Osteoblast (primary cell): Measurements from ENCODE around the gene ME3. TPM values are rescaled to one million over a fixed set of nuclear protein-coding genes. Genes with fewer than 3 reads are reported as not detected.

ENCODE experiments used
- DNase-seq: peaks from one replicate; pipeline ENCODE4 v3.0.0; 2011; ENCODE audit warnings: low spot score, mixed read lengths; ENCODE audit not compliant: insufficient read length; ENCODE audit errors: missing footprints
- H2AFZ ChIP-seq: 2 replicates; pipeline ENCODE4 v1.6.0; 2011; ENCODE audit warnings: mild to moderate bottlenecking, low read length
- H3K27ac ChIP-seq: 2 replicates; pipeline ENCODE4 v1.5.1; 2011; ENCODE audit warnings: mild to moderate bottlenecking, low read depth, low read length, moderate library complexity
- H3K27me3 ChIP-seq: 2 replicates; pipeline ENCODE4 v1.6.0; 2012; ENCODE audit warnings: mild to moderate bottlenecking, control low read depth, inconsistent platforms, low read length, moderate library complexity; ENCODE audit not compliant: insufficient read depth
- H3K36me3 ChIP-seq: 2 replicates; pipeline ENCODE4 v1.5.1; 2011; ENCODE audit warnings: mild to moderate bottlenecking, low read length, control low read depth, moderate library complexity; ENCODE audit not compliant: insufficient read depth
- H3K4me1 ChIP-seq: 2 replicates; pipeline ENCODE4 v1.5.1; 2011; ENCODE audit warnings: mild to moderate bottlenecking, low read length, control low read depth, moderate library complexity; ENCODE audit not compliant: insufficient read depth
- H3K4me2 ChIP-seq: 2 replicates; pipeline ENCODE4 v1.6.0; 2011; ENCODE audit warnings: mild to moderate bottlenecking, low read length; ENCODE audit not compliant: insufficient read depth
- H3K4me3 ChIP-seq: fragments of 200-600 bp; sonication (generic); 3 replicates; pipeline ENCODE4 v1.5.1; 2012; ENCODE audit warnings: mild to moderate bottlenecking, low read length, inconsistent platforms; ENCODE audit not compliant: insufficient read depth
- H3K79me2 ChIP-seq: 2 replicates; pipeline ENCODE4 v1.6.0; 2012; ENCODE audit warnings: mild to moderate bottlenecking, low read length, control low read depth, inconsistent platforms; ENCODE audit not compliant: insufficient read depth
- H3K9me3 ChIP-seq: 2 replicates; pipeline ENCODE4 v1.5.1; 2011; ENCODE audit warnings: low read depth, low read length, control low read depth
- H4K20me1 ChIP-seq: 2 replicates; pipeline ENCODE4 v1.6.0; 2012; ENCODE audit warnings: mild to moderate bottlenecking, low read length, control low read depth; ENCODE audit not compliant: insufficient read depth
- CTCF ChIP-seq: IDR thresholded peaks from 2 replicates; pipeline ENCODE4 v1.5.1; 2011; ENCODE audit warnings: mild to moderate bottlenecking, low read depth, low read length, moderate library complexity; ENCODE audit errors: extremely low read depth
- total RNA-seq: library from RNA; depleted of rRNA; stranded (reverse); fragments of >200 nt; gene quantifications from 2 replicates; pipeline ENCODE4 v1.2.3, GENCODE V29; 2012

The ME3 gene
- total RNA-seq, 1 donor: 70.9 TPM

GRCh38 chr11:86513138-86513537 lies 159.3 kb downstream of the ME3 start:
- no peak overlapping the region for H2AFZ ChIP-seq
- H3K79me2 ChIP-seq: no peaks in the 10 kb centered on the region
- H3K36me3 ChIP-seq: no peaks in the 10 kb centered on the region
- no peak for TF ChIP-seq CTCF
- no peaks in the 10 kb centered on the region for H3K27me3 ChIP-seq
- no peak overlapping the region for H3K27ac ChIP-seq
- H3K9me3 ChIP-seq: no peaks in the 10 kb centered on the region
- no peak for DNase-seq
- no peak overlapping the region for H3K4me2 ChIP-seq
- no peak overlapping the region for H3K4me3 ChIP-seq
- peaks cover 51% of the 10 kb centered on the region for H3K4me1 ChIP-seq
- H4K20me1 ChIP-seq: no peaks in the 10 kb centered on the region

GRCh38 chr11:86511086-86511551 lies 161.3 kb downstream of the ME3 start:
- peak overlapping the region; percentile 15 for H3K4me2 ChIP-seq
- H3K4me1 ChIP-seq: peaks cover 44% of the 10 kb centered on the region
- H3K27ac ChIP-seq: peak overlapping the region; percentile 43
- no peaks in the 10 kb centered on the region for H3K36me3 ChIP-seq
- H4K20me1 ChIP-seq: no peaks in the 10 kb centered on the region
- H3K27me3 ChIP-seq: no peaks in the 10 kb centered on the region
- H3K79me2 ChIP-seq: no peaks in the 10 kb centered on the region
- no peak overlapping the region for H3K4me3 ChIP-seq
- peak overlapping the region; percentile 1 for H2AFZ ChIP-seq
- DNase-seq: no peak
- TF ChIP-seq CTCF: no peak
- H3K9me3 ChIP-seq: no peaks in the 10 kb centered on the region

GRCh38 chr11:86510674-86511073 lies 161.7 kb downstream of the ME3 start:
- no peak overlapping the region for H3K4me3 ChIP-seq
- peak overlapping the region; percentile 15 for H3K4me2 ChIP-seq
- no peaks in the 10 kb centered on the region for H3K36me3 ChIP-seq
- H3K4me1 ChIP-seq: peaks cover 39% of the 10 kb centered on the region
- H3K27ac ChIP-seq: peak overlapping the region; percentile 43
- TF ChIP-seq CTCF: no peak
- no peaks in the 10 kb centered on the region for H4K20me1 ChIP-seq
- no peaks in the 10 kb centered on the region for H3K9me3 ChIP-seq
- H3K27me3 ChIP-seq: no peaks in the 10 kb centered on the region
- H3K79me2 ChIP-seq: no peaks in the 10 kb centered on the region
- DNase-seq: no peak
- H2AFZ ChIP-seq: no peak overlapping the region

GRCh38 chr11:86510097-86510496 lies 162.3 kb downstream of the ME3 start:
- H3K27ac ChIP-seq: no peak overlapping the region
- H3K9me3 ChIP-seq: no peaks in the 10 kb centered on the region
- H3K4me3 ChIP-seq: no peak overlapping the region
- no peak overlapping the region for H2AFZ ChIP-seq
- H4K20me1 ChIP-seq: no peaks in the 10 kb centered on the region
- peaks cover 34% of the 10 kb centered on the region for H3K4me1 ChIP-seq
- H3K27me3 ChIP-seq: no peaks in the 10 kb centered on the region
- no peak for TF ChIP-seq CTCF
- no peak for DNase-seq
- H3K36me3 ChIP-seq: no peaks in the 10 kb centered on the region
- H3K4me2 ChIP-seq: no peak overlapping the region
- no peaks in the 10 kb centered on the region for H3K79me2 ChIP-seq
